ENCODE measurements around the gene CDKN2B.
"Not testable (repeated sequence)": the region's sequence is repeated elsewhere in the genome, so short reads cannot be mapped to it uniquely, and the experiment has no call there.

CDKN2B gene

DNA sequence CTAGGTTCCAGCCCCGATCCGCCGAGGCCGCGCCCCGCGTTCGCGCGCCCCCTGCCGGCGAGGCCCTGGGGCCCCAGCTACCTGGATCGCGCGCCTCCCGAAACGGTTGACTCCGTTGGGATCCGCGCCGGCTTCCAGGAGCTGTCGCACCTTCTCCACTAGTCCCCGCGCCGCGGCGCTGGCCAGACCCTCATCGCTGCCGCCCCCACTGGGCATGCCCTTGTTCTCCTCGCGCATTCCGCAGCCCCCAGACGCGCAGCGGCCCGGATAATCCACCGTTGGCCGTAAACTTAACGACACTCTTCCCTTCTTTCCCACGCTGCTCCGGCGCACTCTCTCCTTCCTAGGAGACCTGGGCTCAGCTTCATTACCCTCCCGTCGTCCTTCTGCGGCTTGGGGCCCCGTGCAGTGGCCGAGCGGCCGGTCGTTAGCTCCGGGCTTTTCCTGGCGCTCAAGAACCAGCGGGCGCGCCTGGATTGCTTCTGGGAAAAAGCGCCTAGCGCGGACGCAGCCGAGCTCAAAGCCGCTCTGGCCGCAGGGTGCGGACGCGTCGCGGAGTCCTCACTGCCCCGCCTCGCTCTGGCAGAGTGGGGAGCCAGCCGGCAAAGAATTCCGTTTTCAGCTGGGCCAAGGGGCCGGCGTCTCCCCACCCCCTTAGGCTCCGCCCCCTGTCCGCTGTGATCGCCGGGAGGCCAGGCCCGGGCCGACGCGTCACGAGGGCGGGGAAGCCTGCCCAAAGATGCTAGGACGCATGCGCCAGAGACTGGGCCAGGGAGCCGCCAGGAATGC, at the start of gene CDKN2B:
TSS of gene CDKN2B (minus strand) at position 589 of the 789 bp plus-strand sequence. CDS start at position 237, 352 bp downstream.
- Mint-ChIP-seq H3K27ac (peak within 1 kb of the TSS; percentile 81), H3K4me1 (peaks cover 20 to 48% of the 10 kb centered on the region in 2 donors), H3K36me3 (peaks cover 7 to 13% of the 10 kb centered on the region in 2 donors), H3K9me3 (no peaks in the 10 kb centered on the region), H3K27me3 (peaks cover 28 to 37% of the 10 kb centered on the region in 2 donors), H3K4me3 (peak within 1 kb of the TSS; percentile 92 to 96)
- DNase-seq (peak; percentile 80), ATAC-seq (replicated peaks) (peak; percentile 95 to 96)

- not testable (repeated sequence) for H3K27me3 Mint-ChIP-seq; H3K27ac Mint-ChIP-seq; H3K4me3 Mint-ChIP-seq; DNase-seq; H3K4me1 Mint-ChIP-seq; ATAC-seq (replicated peaks); H3K9me3 Mint-ChIP-seq
- peaks cover 10 to 12% of the 10 kb centered on the region in 2 donors for H3K36me3 Mint-ChIP-seq
Observed at GRCh38 chr9:22057972-22058371, 48.9 kb upstream of the CDKN2B start.

DNA sequence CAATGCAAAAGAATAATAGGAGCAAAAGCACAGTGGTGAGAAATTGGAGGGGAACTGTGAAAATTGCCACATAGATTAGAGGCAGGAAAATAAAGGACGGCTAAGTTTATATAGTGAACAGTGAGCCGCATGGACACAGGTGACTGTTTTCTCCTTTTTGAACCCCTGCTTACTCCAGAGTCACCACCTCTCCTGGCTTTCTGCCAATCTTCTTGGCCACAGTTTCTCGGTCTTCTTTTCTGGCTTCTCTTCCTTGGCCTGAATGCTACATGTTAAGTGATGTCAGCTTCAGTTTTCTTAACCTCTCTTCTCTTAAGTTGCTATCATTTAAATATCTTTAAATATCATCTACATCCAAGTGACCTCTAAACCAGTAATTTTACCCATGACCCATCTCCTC, 47.3 kb upstream of the CDKN2B start:
- Mint-ChIP-seq H3K27me3 (peaks cover 0 to 3% of the 10 kb centered on the region in 2 donors), H3K4me3 (no peak overlapping the region), H3K4me1 (peaks cover 11 to 20% of the 10 kb centered on the region in 2 donors), H3K36me3 (peaks cover 10 to 12% of the 10 kb centered on the region in 2 donors), H3K9me3 (peaks cover 0 to 5% of the 10 kb centered on the region in 2 donors), H3K27ac (no peak overlapping the region)
- DNase-seq (no peak), ATAC-seq (replicated peaks) (no peak)

GRCh38 chr9:22055090-22055489, 46.0 kb upstream of the CDKN2B start:
- DNase-seq (no peak), ATAC-seq (replicated peaks) (no peak)
- peaks cover 0 to 2% of the 10 kb centered on the region in 2 donors for H3K9me3 Mint-ChIP-seq
- H3K4me1 Mint-ChIP-seq = peaks cover 16 to 29% of the 10 kb centered on the region in 2 donors
- H3K4me3 Mint-ChIP-seq = no peak overlapping the region
- H3K27ac Mint-ChIP-seq = no peak overlapping the region
- H3K36me3 Mint-ChIP-seq = peaks cover 10 to 12% of the 10 kb centered on the region in 2 donors
- H3K27me3 Mint-ChIP-seq = peaks cover 0 to 3% of the 10 kb centered on the region in 2 donors

DNA sequence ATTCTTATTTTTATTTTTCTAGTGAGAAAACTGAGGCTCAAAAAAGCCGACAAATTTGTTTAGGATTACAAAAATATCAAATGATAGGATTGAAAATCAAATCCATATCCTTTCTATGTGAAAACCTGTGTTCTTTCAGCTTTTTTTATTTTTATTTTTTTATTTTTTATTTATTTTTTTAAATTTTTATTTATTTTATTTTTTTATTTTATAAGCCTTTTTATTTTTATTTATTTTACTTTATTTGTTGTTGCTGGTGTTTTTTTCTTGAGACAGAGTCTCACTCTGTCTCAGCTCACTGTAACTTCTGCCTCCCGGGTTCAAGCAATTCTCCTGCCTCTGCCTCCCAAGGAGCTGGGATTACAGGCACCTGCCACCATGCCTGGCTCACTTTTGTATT, 45.4 kb upstream of the CDKN2B start:
- H3K4me3 Mint-ChIP-seq = no peak overlapping the region
- peaks cover 0 to 3% of the 10 kb centered on the region in 2 donors for H3K27me3 Mint-ChIP-seq
- DNase-seq (no peak), ATAC-seq (replicated peaks) (no peak)
- peaks cover 16 to 30% of the 10 kb centered on the region in 2 donors for H3K4me1 Mint-ChIP-seq
- no peak overlapping the region for H3K27ac Mint-ChIP-seq
- H3K9me3 Mint-ChIP-seq = peaks cover 0 to 2% of the 10 kb centered on the region in 2 donors
- peaks cover 9 to 10% of the 10 kb centered on the region in 2 donors for H3K36me3 Mint-ChIP-seq

DNA sequence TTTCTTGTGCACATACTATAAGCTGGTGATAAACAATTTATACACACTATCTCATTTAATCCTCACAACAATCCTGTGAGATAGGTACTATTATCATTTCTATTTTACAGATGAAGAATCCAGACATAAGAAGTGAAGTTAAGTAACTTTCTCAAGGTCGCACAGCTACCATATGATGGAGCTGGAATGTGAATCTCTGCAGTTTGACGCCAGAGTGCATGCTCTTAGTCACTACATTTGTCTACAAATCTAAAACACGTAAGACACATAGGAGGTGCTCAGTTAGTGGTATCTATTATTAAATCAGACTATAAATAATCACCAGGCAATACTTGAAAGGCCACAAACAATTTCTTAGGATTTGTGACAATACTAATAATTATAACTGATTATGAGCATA, 45.0 kb upstream of the CDKN2B start:
- H3K36me3 Mint-ChIP-seq = peaks cover 8 to 10% of the 10 kb centered on the region in 2 donors
- peaks cover 18 to 34% of the 10 kb centered on the region in 2 donors for H3K4me1 Mint-ChIP-seq
- DNase-seq (no peak), ATAC-seq (replicated peaks) (no peak)
- H3K9me3 Mint-ChIP-seq = peaks cover 0 to 2% of the 10 kb centered on the region in 2 donors
- no peak overlapping the region for H3K4me3 Mint-ChIP-seq
- peaks cover 0 to 3% of the 10 kb centered on the region in 2 donors for H3K27me3 Mint-ChIP-seq
- H3K27ac Mint-ChIP-seq = no peak overlapping the region

DNA sequence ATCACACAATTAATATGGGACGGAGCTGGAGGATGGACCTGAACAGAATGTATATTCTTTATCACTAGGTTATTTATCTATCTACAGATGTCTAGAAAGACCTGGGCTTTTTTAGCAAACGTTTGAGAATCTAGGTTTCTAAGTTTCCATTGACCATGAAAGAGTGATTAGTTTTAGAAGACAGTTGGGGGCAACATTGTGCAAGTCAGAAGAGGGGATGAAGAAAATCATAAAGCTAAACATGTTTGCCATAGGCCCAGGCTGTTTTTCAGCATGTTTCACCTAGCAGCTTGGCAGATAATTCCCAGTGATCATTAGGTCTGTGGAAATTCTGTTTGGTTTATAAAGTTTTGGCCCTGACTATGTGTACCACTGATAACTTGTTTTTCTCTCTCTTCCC, 44.1 kb upstream of the CDKN2B start:
- Mint-ChIP-seq H3K36me3 (peaks cover 1 to 5% of the 10 kb centered on the region in 2 donors), H3K27me3 (peaks cover 0 to 4% of the 10 kb centered on the region in 2 donors), H3K4me3 (no peak overlapping the region), H3K4me1 (peaks cover 18 to 34% of the 10 kb centered on the region in 2 donors), H3K27ac (peak overlapping the region; percentile 31), H3K9me3 (no peaks in the 10 kb centered on the region)
- ATAC-seq (replicated peaks) (no peak), DNase-seq (no peak)

GRCh38 chr9:22052376-22052945, 43.4 kb upstream of the CDKN2B start:
- Mint-ChIP-seq H3K9me3 (no peaks in the 10 kb centered on the region), H3K36me3 (peaks cover 0 to 5% of the 10 kb centered on the region in 2 donors), H3K27me3 (peaks cover 0 to 5% of the 10 kb centered on the region in 2 donors), H3K4me1 (peaks cover 18 to 34% of the 10 kb centered on the region in 2 donors), H3K27ac (no peak overlapping the region), H3K4me3 (no peak overlapping the region)
- ATAC-seq (replicated peaks) (peak; percentile 70 to 85), DNase-seq (no peak)

- peaks cover 0 to 5% of the 10 kb centered on the region in 2 donors for H3K27me3 Mint-ChIP-seq
- H3K36me3 Mint-ChIP-seq = no peaks in the 10 kb centered on the region
- peak overlapping the region; percentile 44 to 58 for H3K4me3 Mint-ChIP-seq
- H3K27ac Mint-ChIP-seq = peak overlapping the region; percentile 65
- peaks cover 16 to 34% of the 10 kb centered on the region in 2 donors for H3K4me1 Mint-ChIP-seq
- ATAC-seq (replicated peaks) = peak; percentile 73 to 78
- no peak for DNase-seq
- H3K9me3 Mint-ChIP-seq = no peaks in the 10 kb centered on the region
Observed at GRCh38 chr9:22050924-22051323, 41.8 kb upstream of the CDKN2B start.

- peaks cover 16 to 34% of the 10 kb centered on the region in 2 donors for H3K4me1 Mint-ChIP-seq
- peak; percentile 48 to 59 for ATAC-seq (replicated peaks)
- H3K9me3 Mint-ChIP-seq = no peaks in the 10 kb centered on the region
- no peaks in the 10 kb centered on the region for H3K36me3 Mint-ChIP-seq
- peaks cover 0 to 5% of the 10 kb centered on the region in 2 donors for H3K27me3 Mint-ChIP-seq
- H3K27ac Mint-ChIP-seq = no peak overlapping the region
- H3K4me3 Mint-ChIP-seq = no peak overlapping the region
- DNase-seq = no peak
Observed at GRCh38 chr9:22049411-22049810, 40.3 kb upstream of the CDKN2B start.

GRCh38 chr9:22047596-22047995, 38.5 kb upstream of the CDKN2B start:
- Mint-ChIP-seq H3K27me3 (peaks cover 0 to 5% of the 10 kb centered on the region in 2 donors), H3K36me3 (no peaks in the 10 kb centered on the region), H3K27ac (no peak overlapping the region), H3K4me3 (no peak overlapping the region), H3K4me1 (peaks cover 10 to 26% of the 10 kb centered on the region in 2 donors), H3K9me3 (no peaks in the 10 kb centered on the region)
- ATAC-seq (replicated peaks) = no peak
- DNase-seq = no peak

DNA sequence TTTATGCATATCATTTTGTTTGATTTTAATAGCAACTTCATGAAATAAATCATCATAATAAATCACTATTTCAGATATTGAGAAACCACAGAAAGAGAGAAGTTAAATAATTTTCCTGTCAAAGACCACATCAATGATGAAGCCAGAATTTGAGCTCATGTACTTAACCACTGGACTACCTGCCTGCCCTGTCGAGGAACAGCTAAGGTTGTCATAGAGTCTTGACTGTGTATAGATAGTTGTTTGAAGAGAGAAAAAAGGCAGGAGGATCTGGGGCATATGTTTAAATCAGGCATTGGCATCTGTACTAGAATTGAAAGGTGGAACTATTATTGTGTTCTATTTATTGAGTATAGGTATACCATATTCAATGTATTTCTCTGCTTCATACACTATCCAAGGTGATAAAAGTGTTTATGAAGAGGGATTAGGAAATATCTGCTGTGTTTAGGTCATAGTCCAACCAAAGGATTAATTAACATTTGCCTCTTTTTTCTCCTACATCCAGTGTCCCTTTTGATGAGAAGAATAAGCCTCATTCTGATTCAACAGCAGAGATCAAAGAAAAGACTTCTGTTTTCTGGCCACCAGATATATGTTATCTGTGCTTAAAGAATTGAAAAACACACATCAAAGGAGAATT, 37.3 kb upstream of the CDKN2B start:
- DNase-seq (no peak), ATAC-seq (replicated peaks) (no peak)
- H3K36me3 Mint-ChIP-seq = no peaks in the 10 kb centered on the region
- no peak overlapping the region for H3K4me3 Mint-ChIP-seq
- H3K27ac Mint-ChIP-seq = no peak overlapping the region
- H3K27me3 Mint-ChIP-seq = peaks cover 0 to 5% of the 10 kb centered on the region in 2 donors
- no peaks in the 10 kb centered on the region for H3K9me3 Mint-ChIP-seq
- peaks cover 9 to 14% of the 10 kb centered on the region in 2 donors for H3K4me1 Mint-ChIP-seq

DNA sequence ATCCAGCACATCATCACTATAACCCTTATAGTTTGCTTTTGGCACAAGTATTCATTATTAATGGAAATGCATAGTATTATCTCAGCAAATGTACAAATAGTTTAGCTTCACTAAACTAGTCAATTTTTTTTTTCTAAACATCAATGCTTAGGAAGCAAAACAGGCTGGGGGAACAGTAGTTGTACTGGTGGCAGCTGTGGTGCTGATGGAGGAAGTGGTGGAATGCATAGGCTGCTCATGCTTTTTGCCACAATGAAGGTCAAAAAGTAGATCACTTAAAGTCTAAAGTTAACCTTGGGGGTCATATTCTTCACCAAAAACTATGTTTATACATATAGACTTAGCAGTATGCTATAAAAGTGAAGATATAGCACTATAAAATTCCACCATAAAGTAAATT, 36.3 kb upstream of the CDKN2B start:
- peaks cover 2 to 5% of the 10 kb centered on the region in 2 donors for H3K4me1 Mint-ChIP-seq
- DNase-seq = no peak
- ATAC-seq (replicated peaks) = no peak
- H3K36me3 Mint-ChIP-seq = no peaks in the 10 kb centered on the region
- peaks cover 0 to 5% of the 10 kb centered on the region in 2 donors for H3K27me3 Mint-ChIP-seq
- H3K9me3 Mint-ChIP-seq = no peaks in the 10 kb centered on the region
- H3K4me3 Mint-ChIP-seq = no peak overlapping the region
- H3K27ac Mint-ChIP-seq = no peak overlapping the region

DNA sequence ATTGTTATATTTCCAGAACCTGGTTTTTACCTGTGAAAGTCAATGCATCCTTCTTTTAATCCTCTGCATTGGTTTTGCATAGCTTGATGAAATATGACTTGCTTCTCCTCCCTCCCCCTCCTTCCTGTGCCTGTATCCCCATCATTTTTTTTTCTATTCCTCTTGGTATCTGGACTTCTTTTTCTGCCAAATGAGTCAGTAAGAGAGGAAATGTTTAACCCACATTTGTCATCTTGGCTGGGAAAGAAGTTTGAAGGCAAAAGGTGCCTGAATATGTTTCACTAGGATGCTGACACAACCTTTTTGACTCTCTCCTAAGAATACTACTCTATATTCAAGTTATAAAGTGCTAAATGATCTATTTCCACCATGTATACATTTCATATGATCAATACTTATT, 35.5 kb upstream of the CDKN2B start:
- H3K4me1 Mint-ChIP-seq = peaks cover 2 to 5% of the 10 kb centered on the region in 2 donors
- no peak overlapping the region for H3K27ac Mint-ChIP-seq
- no peaks in the 10 kb centered on the region for H3K36me3 Mint-ChIP-seq
- DNase-seq (no peak), ATAC-seq (replicated peaks) (no peak)
- no peaks in the 10 kb centered on the region for H3K9me3 Mint-ChIP-seq
- H3K27me3 Mint-ChIP-seq = peaks cover 0 to 5% of the 10 kb centered on the region in 2 donors
- no peak overlapping the region for H3K4me3 Mint-ChIP-seq

Data from stimulated activated naive B cell treated with anti-CD40 and anti-IgM and Interleukin-4, amounts not matched to agents 10 μg/mL and 1 μg/mL and 100 μg/mL, for 72 hours (primary cell).